ENCODE results near the gene BMP6. TPM values are rescaled to one million over a fixed set of nuclear protein-coding genes. Genes with fewer than 3 reads are reported as not detected.
A peak's percentile ranks its signal among the peaks of the same experiment; 100 is the strongest.

Gene BMP6
- total RNA-seq (2021; fragmentation: NEBNext Ultra II Directional; extraction: Animal tissue kit (Norgen Biotek cat#: 25700)) (1.8 and 2.1 TPM in 2 replicates), polyA plus RNA-seq (2011; rRNA removed) (2.0 and 2.2 TPM in 2 replicates), polyA minus RNA-seq (2011; rRNA and poly(A)+ RNA removed) (3.3 and 4.3 TPM in 2 replicates)
- 2.5 TPM for polyA plus RNA-seq (2011; cell fraction: cytosol; rRNA removed)
- polyA plus RNA-seq (2011; cell fraction: nucleus; rRNA removed) = 2.3 TPM
- polyA plus RNA-seq (2012, experiment 1 of 2) = 1.5 to 1.8 TPM (median 1.8 TPM) in 4 replicates
- 0.60 TPM for polyA plus RNA-seq (2012, experiment 2 of 2)
- polyA plus RNA-seq (2013, experiment 1 of 2) = 1.2 TPM
- 1.3 TPM for polyA plus RNA-seq (2013, experiment 2 of 2)
- polyA minus RNA-seq (2011; cell fraction: cytosol; rRNA and poly(A)+ RNA removed) = 3.7 TPM
- polyA minus RNA-seq (2011; cell fraction: nucleus; rRNA and poly(A)+ RNA removed) = 3.7 TPM
- long read RNA-seq, experiment 1, partial matches to known transcripts = 1 of 1 reads
- long read RNA-seq, experiment 1, other reads (novel, unspliced or antisense) = 0 of 1 reads
- long read RNA-seq, experiment 2 = 0 reads

DNA sequence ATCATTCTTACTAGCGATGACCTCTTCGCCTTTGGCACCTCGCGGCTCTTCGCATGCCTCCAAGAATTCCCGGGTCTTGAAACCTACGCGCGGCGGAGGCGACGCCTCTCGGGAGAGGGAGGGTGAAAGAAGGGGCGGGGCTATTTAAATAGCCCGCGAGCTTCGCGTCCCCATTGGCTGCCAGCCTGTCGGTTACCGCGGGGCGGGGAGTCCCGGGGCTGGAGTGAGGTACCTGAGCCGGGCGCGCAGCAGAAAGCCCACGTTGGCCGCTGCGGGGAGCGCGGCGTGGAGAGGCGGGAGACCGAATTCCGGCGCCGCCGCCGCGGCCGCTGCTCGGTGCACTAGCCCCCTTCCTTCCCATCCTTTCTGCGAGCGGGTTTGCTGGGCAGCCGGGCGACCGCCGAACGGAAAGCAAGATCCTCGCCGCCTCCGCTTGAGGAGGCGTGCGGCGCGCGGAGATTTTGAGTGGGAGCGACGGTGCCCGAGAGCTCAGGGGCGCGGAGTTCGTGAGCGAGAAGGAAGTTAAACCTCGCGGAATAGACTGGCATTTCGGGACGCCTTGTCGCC lies at the start of gene BMP6:
TSS of gene BMP6 (plus strand) at position 251 of the 567 bp plus-strand sequence. CDS start 857 bp downstream, outside the sequence.
- no peaks in the 10 kb centered on the region for H3K79me2 ChIP-seq (ENCODE audit: control insufficient read depth in 1 of 2, insufficient read depth in 2 of 2, low read length in 2 of 2)
- no peak within 1 kb of the TSS for H4K91ac ChIP-seq (replicated peaks; ENCODE audit: insufficient read length, low read length)
- H2BK12ac ChIP-seq (ENCODE audit: low read depth, low read length) = no peak within 1 kb of the TSS
- H3K4ac ChIP-seq (replicated peaks; ENCODE audit: insufficient read length, low read depth, low read length) = no peak within 1 kb of the TSS
- H2BK15ac ChIP-seq (ENCODE audit: low read length) = no peak within 1 kb of the TSS
- peak within 1 kb of the TSS; percentile 93 to 99 for H3K4me2 ChIP-seq (ENCODE audit: insufficient read depth in 1 of 2, low read depth in 2 of 2, low read length in 2 of 2)
- no peak within 1 kb of the TSS for H3K23ac ChIP-seq (ENCODE audit: insufficient read length)
- CTCF ChIA-PET (ENCODE audit: partially characterized antibody) = interaction anchor here (0.6 to 1.7 kb wide), 13 partner anchors 26 to 539 kb away, joined by 3 to 5 read pairs (median 4); no protein-coding TSS in a partner anchor
- no peak within 1 kb of the TSS for H2AK5ac ChIP-seq (ENCODE audit: low read depth, low read length)
- DNase-seq (ENCODE audit: low read depth in 1 of 2, low spot score in 2 of 2) (peak; percentile 83 to 92), FAIRE-seq (no peak)
- H3K18ac ChIP-seq (ENCODE audit: extremely low read depth, low read length) = 0 out of 2 replicates have a peak within 1 kb of the TSS, but pooled peaks have one; percentile 39
- no peak within 1 kb of the TSS for H2AFZ ChIP-seq (ENCODE audit: low read length)
- H2BK5ac ChIP-seq (ENCODE audit: low read depth, low read length) = no peak within 1 kb of the TSS
- peaks cover 0 to 2% (median 0%) of the 10 kb centered on the region in 4 experiments; a peak in 1 of 8 replicates for H3K36me3 ChIP-seq (ENCODE audit: control insufficient read depth in 2 of 4, insufficient read depth in 4 of 4, low read length in 3 of 4)
- peaks cover 56 to 71% (median 64%) of the 10 kb centered on the region in 4 experiments for H3K27me3 ChIP-seq (replicated peaks in 1 of 4; ENCODE audit: control insufficient read depth in 3 of 4, extremely low read depth in 1 of 4, insufficient read depth in 3 of 4, low read length in 3 of 4)
- H4K8ac ChIP-seq (ENCODE audit: extremely low read depth, insufficient read depth, low read length) = no peak within 1 kb of the TSS
- peaks cover 9% of the 10 kb centered on the region for H3K23me2 ChIP-seq (ENCODE audit: low read depth, low read length)
- H3K27ac ChIP-seq (ENCODE audit: low read depth, low read length) = no peak within 1 kb of the TSS
- peak within 1 kb of the TSS; percentile 54 to 65 (median 58) for H3K4me3 ChIP-seq (ENCODE audit: extremely low read depth in 1 of 4, insufficient read depth in 2 of 4, low read depth in 3 of 4, low read length in 4 of 4)
- H2BK120ac ChIP-seq (replicated peaks; ENCODE audit: low read depth, low read length) = no peak within 1 kb of the TSS
- peaks cover 0 to 5% of the 10 kb centered on the region in 2 experiments for H4K20me1 ChIP-seq (replicated peaks in 1 of 2; ENCODE audit: control insufficient read depth in 1 of 2, insufficient read depth in 2 of 2, low read length in 2 of 2)
- 1% methylated on average over 39 of the region's 69 CpGs; no CpG with 5 or more reads in 1 of the 2 experiments for WGBS, 2 experiments (ENCODE audit: extremely low coverage in 1 of 2, insufficient coverage in 1 of 2, insufficient read length in 1 of 2, insufficient replicate concordance in 2 of 2, low coverage in 1 of 2, low lambda C conversion rate in 2 of 2, missing lambda C conversion rate in 1 of 2)
- H3K79me1 ChIP-seq (ENCODE audit: low read depth, low read length) = no peaks in the 10 kb centered on the region
- H3K9me3 ChIP-seq (ENCODE audit: insufficient read depth in 2 of 2, low read depth in 1 of 2, low read length in 1 of 2) = no peaks in the 10 kb centered on the region
- H3K56ac ChIP-seq (replicated peaks; ENCODE audit: insufficient read length, low read depth, low read length) = no peak within 1 kb of the TSS
- POLR2A ChIA-PET (ENCODE audit: partially characterized antibody) = interaction anchor here (0.6 to 0.7 kb wide), 3 partner anchors 26 to 141 kb away, joined by 3 read pairs; no protein-coding TSS in a partner anchor
- H3K4me1 ChIP-seq (replicated peaks in 1 of 4; ENCODE audit: control insufficient read depth in 3 of 4, insufficient read depth in 4 of 4, low read length in 3 of 4) = peaks cover 8 to 20% (median 11%) of the 10 kb centered on the region in 4 experiments; a peak in 6 of 7 replicates
- H3K14ac ChIP-seq (ENCODE audit: insufficient read length) = no peak within 1 kb of the TSS
- no peak within 1 kb of the TSS for H4K5ac ChIP-seq (ENCODE audit: insufficient read length, low read depth, low read length)
- no peak within 1 kb of the TSS; a peak in 1 of 7 replicates for H3K9ac ChIP-seq (replicated peaks in 1 of 4; ENCODE audit: extremely low read depth in 1 of 4, low read depth in 3 of 4, low read length in 3 of 4)
- no peak within 1 kb of the TSS for H2BK20ac ChIP-seq (ENCODE audit: low read length)
- no peak for TF ChIP-seq SRF (IDR thresholded peaks at IDR 0.05; ENCODE audit: low read depth, low read length)
- TF ChIP-seq ASH2L (IDR thresholded peaks at IDR 0.05; ENCODE audit: low read length) = peak; percentile 26
- no peak for TF ChIP-seq SIX5 (IDR thresholded peaks at IDR 0.05; ENCODE audit: low read depth, low read length)
- TF ChIP-seq SIN3A (conservative IDR thresholded peaks at IDR 0.05 in 1 of 2, IDR thresholded peaks at IDR 0.05 in 1 of 2; ENCODE audit: low read depth in 1 of 2, low read length in 2 of 2) = no peak
- no peak for TF ChIP-seq CBX8 (IDR thresholded peaks at IDR 0.05; ENCODE audit: borderline replicate concordance, low read depth, low read length)
- TF ChIP-seq RFX5 (IDR thresholded peaks at IDR 0.05; ENCODE audit: borderline replicate concordance, low read depth, low read length) = no peak
- TF ChIP-seq BACH1 (IDR thresholded peaks at IDR 0.05; ENCODE audit: low read length) = no peak
- TF ChIP-seq CTBP2 (IDR thresholded peaks at IDR 0.05; ENCODE audit: borderline replicate concordance, insufficient read depth, insufficient read length, low read length) = no peak

Data from H1 (cell line).